NT2/D1 (cell line): ENCODE results near the gene SPTBN5.

Experiments used
- SUZ12 ChIP-seq: IDR thresholded peaks from 2 replicates; pipeline ENCODE4 v1.6.1; 2011; ENCODE audit not compliant: insufficient read length, insufficient read depth; ENCODE audit errors: extremely low read depth
- YY1 ChIP-seq: IDR thresholded peaks from 2 replicates; pipeline ENCODE4 v1.6.1; 2011; ENCODE audit not compliant: insufficient read length, insufficient read depth

DNA sequence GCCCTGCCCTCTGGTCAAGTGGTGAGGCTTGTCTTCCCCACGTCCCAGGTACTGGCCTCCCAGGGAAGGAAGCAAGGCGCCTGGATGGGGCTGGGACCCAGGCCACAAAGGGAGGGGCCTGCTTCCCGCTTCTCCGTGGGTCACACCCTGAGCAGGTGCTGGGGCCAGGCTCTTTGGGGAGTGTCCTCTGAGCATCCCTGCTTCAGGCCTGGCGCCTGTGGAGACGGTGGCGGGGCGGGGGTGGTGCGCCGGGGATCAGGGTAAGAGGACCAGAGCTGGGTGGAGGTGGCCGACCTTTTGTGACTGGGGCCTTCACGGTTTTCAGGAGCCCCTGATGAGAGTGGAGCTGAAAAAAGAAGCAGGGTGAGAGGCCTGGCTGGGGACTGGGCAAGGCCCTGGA lies 51.6 kb downstream of the SPTBN5 start:
- TF ChIP-seq SUZ12 (no peak), YY1 (no peak)
